Activated CD8-positive, alpha-beta T cell treated with anti-CD3 and anti-CD28 coated beads, Interleukin-2, amount 10 ng/mL, durations not matched to agents 7 days and 5 days (primary cell): Measurements from ENCODE around the gene RAB4A. TPM values are rescaled to one million over a fixed set of nuclear protein-coding genes. Genes with fewer than 3 reads are reported as not detected.
A peak's percentile ranks its signal among the peaks of the same experiment; 100 is the strongest.

ENCODE experiments used
- ATAC-seq: fragments of 150-1000 bp; cut with Tn5 transposase; one replicate; pipeline ENCODE4 v1.10.0; 2021; ENCODE audit warnings: moderate library complexity
- CTCF ChIA-PET: fragments of 350-600 bp; sonication (Branson Sonifier 250); formaldehyde crosslinking; loops from one replicate; lab custom pipeline; 2021; ENCODE audit warnings: antibody characterized with exemption; lab: Charles Lee
- POLR2A ChIA-PET: fragments of 350-600 bp; sonication (Branson Sonifier 250); formaldehyde crosslinking; loops from one replicate; lab custom pipeline; 2021; ENCODE audit warnings: antibody characterized with exemption; lab: Charles Lee
- DNase-seq: peaks from one replicate; pipeline ENCODE4 v3.0.0-alpha.2; 2020
- H3K27ac Mint-ChIP-seq: one replicate; pipeline ENCODE4 v1.8.0; 2021; ENCODE audit warnings: mild to moderate bottlenecking, mixed read lengths
- H3K27me3 Mint-ChIP-seq: one replicate; pipeline ENCODE4 v1.8.0; 2021; ENCODE audit warnings: low read depth, mixed read lengths
- H3K36me3 Mint-ChIP-seq: one replicate; pipeline ENCODE4 v1.8.0; 2021; ENCODE audit warnings: low read depth, mixed read lengths
- H3K4me1 Mint-ChIP-seq: one replicate; pipeline ENCODE4 v1.8.0; 2021; ENCODE audit warnings: low read depth, mixed read lengths
- H3K4me3 Mint-ChIP-seq: one replicate; pipeline ENCODE4 v1.8.0; 2021; ENCODE audit warnings: mild to moderate bottlenecking, mixed read lengths
- H3K9me3 Mint-ChIP-seq: one replicate; pipeline ENCODE4 v1.8.0; 2022; ENCODE audit warnings: mixed read lengths; ENCODE audit not compliant: insufficient read depth
- total RNA-seq, 2 experiments: library from RNA; stranded (reverse); gene quantifications; one replicate each; pipeline ENCODE4 v1.2.3, GENCODE V29; 2021

RAB4A gene
- total RNA-seq, 2 experiments from 2014 or later = 40.4 to 41.7 TPM

DNA sequence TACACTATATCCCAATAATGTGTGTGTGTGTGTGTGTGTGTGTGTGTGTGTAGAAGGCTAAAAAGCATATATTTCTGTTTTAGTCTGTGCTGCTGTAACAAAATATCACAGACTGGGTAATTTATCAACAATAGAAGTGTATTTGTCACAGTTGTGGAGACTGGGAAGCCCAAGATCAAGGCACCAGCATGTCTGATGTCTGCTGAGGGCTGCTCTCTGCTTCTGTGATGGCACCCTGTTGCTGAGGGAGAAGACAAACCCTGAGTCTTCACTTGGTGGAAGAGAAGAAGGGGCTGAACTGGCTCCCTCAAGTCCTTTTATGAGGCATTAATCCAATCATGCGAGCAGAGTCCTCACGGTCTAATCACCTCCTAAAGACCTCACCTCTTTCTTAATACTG lies 23.0 kb upstream of the RAB4A start:
- Mint-ChIP-seq H3K4me1 (peaks cover 29% of the 10 kb centered on the region), H3K36me3 (no peaks in the 10 kb centered on the region), H3K4me3 (no peak overlapping the region), H3K27ac (no peak overlapping the region), H3K27me3 (no peaks in the 10 kb centered on the region), H3K9me3 (peaks cover 18% of the 10 kb centered on the region)
- ATAC-seq (no peak), DNase-seq (no peak)
- ChIA-PET CTCF (interaction anchor here (1.5 kb wide), 2 partner anchors 11 to 556 kb away, joined by 3 to 4 read pairs; no protein-coding TSS in a partner anchor), POLR2A (no interaction called here)

DNA sequence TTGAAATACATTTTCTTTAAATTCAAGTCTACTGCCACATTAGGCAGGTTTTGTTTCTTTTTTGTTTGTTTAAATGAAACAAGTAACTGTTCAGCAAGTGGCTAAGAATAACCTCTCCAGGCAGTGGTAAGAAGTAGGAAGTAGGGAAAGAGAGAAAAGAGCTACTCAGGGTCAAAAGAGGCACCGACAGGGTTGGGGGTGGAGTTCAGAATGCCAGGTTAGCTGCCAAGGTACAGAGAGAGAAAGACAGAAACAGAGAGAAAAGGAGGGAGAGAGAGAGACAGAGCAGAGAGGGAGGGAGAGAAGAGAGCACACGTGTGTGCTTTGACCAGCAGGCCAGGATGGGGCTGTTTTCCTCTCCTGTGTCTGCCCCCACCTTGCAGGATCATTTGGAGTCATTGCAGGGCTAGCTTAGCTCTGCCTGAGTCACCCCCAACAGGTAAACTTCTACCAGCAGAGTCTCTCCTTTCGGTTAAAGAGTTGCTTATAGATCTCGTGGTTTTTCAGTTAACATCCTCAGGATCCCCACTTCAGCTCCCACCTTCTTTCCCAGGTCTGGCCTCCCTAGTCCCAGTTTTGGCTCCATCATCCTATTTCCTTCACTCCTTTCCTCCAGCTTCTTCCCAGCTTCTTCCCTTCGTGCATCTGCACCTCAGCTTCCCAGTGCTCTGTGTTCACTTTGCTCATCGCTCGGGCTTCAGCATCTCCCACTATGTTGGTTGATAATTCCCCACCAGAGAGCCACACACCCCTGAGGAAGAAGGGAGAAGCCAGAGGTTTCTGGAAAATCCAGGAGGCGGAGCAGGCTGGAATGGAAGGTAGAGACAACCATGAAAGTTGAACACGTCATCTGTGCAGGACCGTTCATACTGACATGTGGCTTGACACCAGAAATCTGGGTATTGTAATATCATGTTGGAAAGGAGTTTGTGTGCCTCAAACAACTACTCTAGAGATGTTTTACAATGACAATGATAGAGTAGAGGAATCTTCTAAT lies 21.8 kb upstream of the RAB4A start:
- ATAC-seq = no peak
- Mint-ChIP-seq H3K9me3 (peaks cover 6% of the 10 kb centered on the region), H3K36me3 (no peaks in the 10 kb centered on the region), H3K27me3 (no peaks in the 10 kb centered on the region), H3K27ac (peak overlapping the region; percentile 5), H3K4me1 (peaks cover 38% of the 10 kb centered on the region), H3K4me3 (no peak overlapping the region)
- no peak for DNase-seq
- ChIA-PET POLR2A (no interaction called here), CTCF (interaction anchor here (0.9 to 1.5 kb wide), 4 partner anchors 10 to 557 kb away, joined by 3 to 6 read pairs (median 4); no protein-coding TSS in a partner anchor)

DNA sequence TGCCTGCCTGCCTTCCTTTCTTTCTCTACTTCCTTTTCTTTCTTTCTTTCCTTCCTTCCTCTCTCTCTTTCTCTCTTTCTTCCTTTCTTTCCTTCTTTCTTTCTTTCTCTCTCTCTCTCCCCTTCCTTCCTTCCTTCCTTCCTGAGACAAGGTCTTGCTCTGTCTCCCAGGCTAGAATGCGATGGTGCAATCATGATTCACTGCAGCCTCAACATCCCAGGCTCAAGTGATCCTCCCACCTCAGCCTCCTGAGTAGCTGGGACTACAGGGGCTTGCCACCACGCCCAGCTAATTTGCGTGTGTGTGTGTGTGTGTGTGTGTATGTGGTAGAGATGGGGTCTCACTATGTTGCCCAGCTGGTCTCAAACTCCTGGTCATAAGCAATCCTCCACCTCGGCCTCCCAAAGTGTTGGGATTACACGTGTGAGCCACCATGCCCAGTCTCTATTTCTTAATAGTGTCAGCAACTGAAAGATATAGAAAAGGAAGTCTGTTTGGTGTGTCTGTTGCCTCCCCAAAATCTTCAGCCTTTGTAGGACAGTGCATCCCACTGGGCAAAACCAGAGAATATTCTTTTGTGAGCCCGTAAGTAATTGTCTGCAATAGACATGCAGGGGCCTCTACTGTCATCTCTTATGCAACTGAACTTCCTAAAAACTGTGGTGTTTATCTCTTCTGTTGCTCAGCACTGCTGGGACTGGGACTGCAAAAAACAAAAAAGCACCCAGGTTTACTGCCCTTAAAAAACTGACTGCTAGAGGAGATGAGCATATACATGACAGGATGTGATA lies 20.9 kb upstream of the RAB4A start:
- Mint-ChIP-seq H3K27ac (peak overlapping the region; percentile 18), H3K4me3 (no peak overlapping the region), H3K9me3 (no peaks in the 10 kb centered on the region), H3K4me1 (peaks cover 44% of the 10 kb centered on the region), H3K27me3 (no peaks in the 10 kb centered on the region), H3K36me3 (no peaks in the 10 kb centered on the region)
- ChIA-PET POLR2A (no interaction called here), CTCF (no interaction called here)
- no peak for DNase-seq
- no peak for ATAC-seq

DNA sequence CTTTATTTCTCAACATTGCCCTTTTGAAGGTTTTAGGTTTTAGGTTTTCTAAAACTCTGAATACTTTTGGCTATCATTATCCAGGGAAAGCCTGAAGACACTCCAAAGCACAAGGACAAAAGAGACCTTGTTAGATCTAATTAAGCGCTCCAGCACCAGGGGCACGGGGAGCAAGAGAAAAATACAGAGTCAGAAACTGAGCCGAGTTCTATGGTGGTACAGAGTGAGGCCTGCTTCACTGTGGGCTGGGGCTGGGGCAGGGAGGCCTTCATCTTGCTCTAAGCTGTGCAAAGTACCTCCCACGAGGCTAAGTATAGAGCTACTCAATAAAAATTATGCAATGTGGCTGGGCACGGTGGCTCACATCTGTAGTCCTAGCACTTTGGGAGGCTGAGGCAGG lies 19.7 kb upstream of the RAB4A start:
- ChIA-PET POLR2A (no interaction called here), CTCF (interaction anchor here (0.9 kb wide), 1 partner anchor 24 kb away, joined by 4 read pairs; no protein-coding TSS in a partner anchor)
- ATAC-seq = no peak
- Mint-ChIP-seq H3K4me3 (no peak overlapping the region), H3K27ac (no peak overlapping the region), H3K9me3 (no peaks in the 10 kb centered on the region), H3K27me3 (peaks cover 2% of the 10 kb centered on the region), H3K36me3 (no peaks in the 10 kb centered on the region), H3K4me1 (peaks cover 52% of the 10 kb centered on the region)
- DNase-seq = no peak

DNA sequence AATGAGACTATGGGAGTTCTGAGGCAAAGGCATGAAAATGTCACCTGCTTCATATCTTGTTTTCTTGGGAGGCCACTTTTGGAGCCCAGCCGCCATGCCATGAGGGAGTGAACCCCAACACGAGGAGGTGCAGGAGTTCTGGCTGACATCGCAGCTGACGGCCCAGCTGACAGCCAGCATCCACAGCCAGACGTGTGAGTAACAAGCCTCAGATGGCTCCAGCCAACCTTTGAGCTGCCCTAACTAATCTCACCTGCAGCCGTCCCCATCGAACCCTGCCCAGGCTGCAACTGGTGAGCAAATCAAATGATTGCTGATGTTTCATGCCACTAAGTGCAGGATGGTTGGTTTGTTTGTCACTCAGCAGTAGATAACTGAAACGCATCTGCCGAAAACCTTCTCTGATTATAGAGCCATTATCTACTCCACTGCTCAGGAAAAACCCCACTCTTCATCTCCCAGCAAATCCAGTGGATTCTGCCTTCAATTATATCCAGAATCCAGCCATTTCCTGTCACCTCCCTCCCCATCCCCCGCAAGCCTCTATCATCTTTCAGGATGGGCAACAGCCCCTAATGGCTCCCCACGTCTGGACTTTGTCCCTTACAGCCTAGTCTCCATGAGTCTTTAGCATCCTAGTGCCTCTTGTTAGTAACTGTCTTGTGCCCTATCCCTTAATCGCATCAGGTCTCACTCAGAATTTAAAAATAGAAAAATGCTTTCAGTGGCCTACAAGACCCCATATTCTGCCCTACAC lies 18.5 kb upstream of the RAB4A start:
- CTCF ChIA-PET = no interaction called here
- H3K4me3 Mint-ChIP-seq = no peak overlapping the region
- no peaks in the 10 kb centered on the region for H3K36me3 Mint-ChIP-seq
- ATAC-seq (no peak), DNase-seq (no peak)
- H3K27ac Mint-ChIP-seq = peak overlapping the region; percentile 95
- peaks cover 2% of the 10 kb centered on the region for H3K27me3 Mint-ChIP-seq
- POLR2A ChIA-PET = no interaction called here
- H3K9me3 Mint-ChIP-seq = no peaks in the 10 kb centered on the region
- H3K4me1 Mint-ChIP-seq = peaks cover 52% of the 10 kb centered on the region

DNA sequence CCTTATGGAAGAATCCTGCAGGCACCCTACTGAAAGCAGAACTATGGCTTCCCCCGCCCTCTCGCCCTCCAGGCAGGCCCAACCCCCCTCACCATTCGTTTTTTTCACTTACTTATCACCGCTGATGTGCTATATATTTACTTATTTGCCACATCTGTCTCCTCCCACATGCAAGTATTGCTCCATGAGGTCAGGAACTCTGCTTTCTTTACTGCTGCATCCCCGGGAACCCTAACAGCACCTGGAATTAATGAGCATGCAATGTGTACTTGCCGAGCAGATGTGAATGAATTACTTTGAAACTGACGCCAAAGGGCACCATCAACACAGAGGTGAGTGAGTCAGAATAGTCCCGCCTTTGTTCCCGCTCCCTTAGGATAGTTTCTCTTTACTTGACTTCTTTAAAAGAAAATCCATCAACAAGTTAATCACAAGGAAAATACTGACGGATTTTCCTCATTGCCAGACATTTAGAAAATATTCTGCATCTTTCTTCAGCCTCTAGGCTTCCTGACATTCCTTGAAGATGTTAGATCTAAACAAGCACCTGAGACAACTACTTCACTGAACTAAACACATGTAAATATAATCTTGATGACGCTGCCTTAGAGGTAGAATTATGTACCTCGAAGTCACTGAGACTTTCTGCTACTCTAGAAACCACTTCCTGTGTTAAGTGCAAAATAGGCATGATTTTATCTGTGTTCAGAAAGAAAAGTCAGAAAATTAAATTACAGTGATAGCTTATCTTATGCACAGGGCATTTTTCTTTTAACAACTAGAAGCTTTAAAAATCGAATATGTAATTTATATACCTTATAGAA lies 17.5 kb upstream of the RAB4A start:
- peak overlapping the region; percentile 95 for H3K27ac Mint-ChIP-seq
- H3K4me3 Mint-ChIP-seq = peak overlapping the region; percentile 70
- peaks cover 2% of the 10 kb centered on the region for H3K27me3 Mint-ChIP-seq
- H3K9me3 Mint-ChIP-seq = no peaks in the 10 kb centered on the region
- DNase-seq (peak; percentile 33), ATAC-seq (peak; percentile 85)
- no peaks in the 10 kb centered on the region for H3K36me3 Mint-ChIP-seq
- peaks cover 59% of the 10 kb centered on the region for H3K4me1 Mint-ChIP-seq
- POLR2A ChIA-PET = interaction anchor here (0.7 to 0.8 kb wide), 2 partner anchors 24 to 603 kb away, joined by 3 read pairs; no protein-coding TSS in a partner anchor
- CTCF ChIA-PET = interaction anchor here (1.3 to 7.1 kb wide), 12 partner anchors 8 to 603 kb away, joined by 3 to 164 read pairs (median 12); partner anchors contain the start of gene RHOU

DNA sequence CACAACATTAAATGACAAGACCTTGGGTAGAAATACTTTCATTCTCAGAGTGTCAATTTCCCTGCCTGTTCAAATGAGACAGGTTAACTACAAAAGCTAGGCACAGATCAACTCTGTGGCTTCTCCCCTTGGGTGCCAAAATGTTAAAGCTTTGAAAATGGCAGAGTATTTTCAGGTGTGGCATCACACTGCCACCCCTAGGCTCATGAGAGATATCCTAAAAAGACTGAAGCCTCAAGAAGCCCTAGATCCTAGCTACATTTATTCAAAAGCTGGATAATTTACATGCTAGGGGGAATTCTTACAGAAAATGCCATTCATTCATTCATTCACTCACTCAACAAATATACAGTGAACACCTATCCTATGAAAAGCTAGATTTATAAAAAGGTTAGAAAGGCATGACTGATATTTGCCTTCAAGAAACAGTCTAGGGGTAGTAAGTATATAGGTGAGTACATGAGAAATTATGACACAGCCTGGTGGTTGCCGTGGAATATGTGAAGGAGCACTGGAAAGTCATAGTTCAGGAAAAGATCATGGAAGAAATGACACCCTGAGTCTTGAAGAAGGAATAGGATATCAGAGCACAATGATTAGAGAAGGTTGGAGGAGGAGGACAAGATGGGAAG lies 15.9 kb upstream of the RAB4A start:
- Mint-ChIP-seq H3K4me3 (no peak overlapping the region), H3K4me1 (peaks cover 52% of the 10 kb centered on the region)
- CTCF ChIA-PET = interaction anchor here (0.7 to 7.1 kb wide), 35 partner anchors 10 to 604 kb away, joined by 3 to 164 read pairs (median 5); partner anchors contain the start of genes ABCB10, NUP133 and RHOU

DNA sequence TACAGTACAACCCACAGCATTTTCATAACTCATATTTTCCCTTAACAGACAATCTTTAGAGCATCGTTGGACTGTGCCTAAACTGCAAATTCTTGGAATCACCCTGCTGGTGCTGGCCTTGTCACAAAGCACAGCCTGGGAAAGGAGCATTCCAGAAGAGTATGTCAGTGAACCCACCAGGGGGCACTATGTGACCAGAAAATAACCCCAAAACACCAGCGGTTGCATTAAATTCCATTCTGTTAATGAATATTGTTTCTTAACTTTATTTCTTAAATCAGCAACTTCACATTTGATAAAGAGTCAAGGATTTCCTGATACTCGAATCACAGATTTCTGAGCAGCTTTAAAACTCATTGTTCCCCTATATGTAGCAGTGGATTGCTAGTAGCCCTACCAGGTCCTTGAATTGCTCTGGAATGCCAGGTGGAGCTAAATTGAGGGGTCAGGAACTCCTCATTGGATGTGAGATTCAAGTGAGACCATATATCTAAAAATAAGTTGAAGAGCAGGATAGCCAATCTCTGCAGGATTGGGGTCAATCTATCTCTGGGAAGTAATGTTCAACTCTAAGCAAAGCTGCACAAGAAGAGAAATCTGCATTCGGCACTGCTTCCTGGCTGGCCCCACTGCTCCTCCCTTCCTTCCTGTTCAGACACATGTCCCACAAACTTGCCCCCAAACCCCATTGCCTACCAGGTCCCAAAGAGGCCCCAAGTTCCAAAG lies 12.7 kb upstream of the RAB4A start:
- no peaks in the 10 kb centered on the region for H3K9me3 Mint-ChIP-seq
- peak; percentile 54 for ATAC-seq
- H3K27me3 Mint-ChIP-seq = peaks cover 2% of the 10 kb centered on the region
- ChIA-PET CTCF (interaction anchor here (0.6 to 7.1 kb wide), 43 partner anchors 9 to 1049 kb away, joined by 3 to 164 read pairs (median 4); partner anchors contain the start of gene NUP133), POLR2A (interaction anchor here (1.0 kb wide), 1 partner anchor 17 kb away, joined by 3 read pairs; no protein-coding TSS in a partner anchor)
- peak overlapping the region; percentile 56 for H3K4me3 Mint-ChIP-seq
- peak overlapping the region; percentile 73 for H3K27ac Mint-ChIP-seq
- DNase-seq = peak; percentile 74
- H3K36me3 Mint-ChIP-seq = no peaks in the 10 kb centered on the region
- H3K4me1 Mint-ChIP-seq = peaks cover 35% of the 10 kb centered on the region

More for the DNA sequence above, 15.9 kb upstream of the RAB4A start:
- ATAC-seq (peak; percentile 38), DNase-seq (peak; percentile 56)
- peaks cover 2% of the 10 kb centered on the region for H3K27me3 Mint-ChIP-seq
- no peaks in the 10 kb centered on the region for H3K9me3 Mint-ChIP-seq
- no peaks in the 10 kb centered on the region for H3K36me3 Mint-ChIP-seq
- POLR2A ChIA-PET = interaction anchor here (0.6 to 1.4 kb wide), 3 partner anchors 16 to 303 kb away, joined by 3 to 4 read pairs (median 3); partner anchors contain the start of genes NUP133 and RAB4A
- peak overlapping the region; percentile 56 for H3K27ac Mint-ChIP-seq

DNA sequence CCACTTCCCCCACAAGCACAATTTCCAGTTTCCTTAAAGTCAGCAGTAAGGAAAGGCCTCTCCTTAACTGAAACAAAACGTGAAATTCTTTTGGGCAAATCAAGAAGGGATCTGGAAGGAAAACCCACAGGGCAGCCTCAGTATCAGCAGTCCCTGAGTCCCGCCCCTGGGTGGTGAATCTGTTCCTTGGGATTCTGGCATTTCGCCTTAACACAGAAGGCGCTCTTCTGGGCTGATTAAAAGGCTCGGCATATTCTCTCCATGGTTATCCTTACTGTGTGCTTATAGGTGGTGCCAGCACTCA lies 12.2 kb upstream of the RAB4A start:
- peak overlapping the region; percentile 73 for H3K27ac Mint-ChIP-seq
- no peaks in the 10 kb centered on the region for H3K9me3 Mint-ChIP-seq
- H3K27me3 Mint-ChIP-seq = peaks cover 2% of the 10 kb centered on the region
- H3K4me3 Mint-ChIP-seq = peak overlapping the region; percentile 56
- POLR2A ChIA-PET = interaction anchor here (1.0 kb wide), 1 partner anchor 17 kb away, joined by 3 read pairs; no protein-coding TSS in a partner anchor
- H3K36me3 Mint-ChIP-seq = no peaks in the 10 kb centered on the region
- peaks cover 30% of the 10 kb centered on the region for H3K4me1 Mint-ChIP-seq
- DNase-seq (no peak), ATAC-seq (no peak)
- CTCF ChIA-PET = interaction anchor here (0.6 to 7.1 kb wide), 41 partner anchors 10 to 1048 kb away, joined by 3 to 164 read pairs (median 4); partner anchors contain the start of gene NUP133
